Esophagus muscularis mucosa (tissue), 4 donors: ENCODE results near the gene SH3RF3. TPM values are rescaled to one million over a fixed set of nuclear protein-coding genes. Genes with fewer than 3 reads are reported as not detected.

Source experiments
- DNase-seq: peaks from one replicate; pipeline ENCODE4 v3.0.0-alpha.2; 2017; ENCODE audit errors: extremely low spot score
- H3K27ac ChIP-seq, 4 donors: fragments of 200-600 bp; sonication (generic); replicated peaks in 1 of 4; 1 replicate in 3 of 4; 2 replicates in 1 of 4; pipeline ENCODE4 v1.5.1; 2016 to 2019; ENCODE audit warnings: mild to moderate bottlenecking in 1 of 4
- H3K27me3 ChIP-seq, 4 donors: fragments of 200-600 bp; sonication (generic); one replicate each; pipeline versions ENCODE4 v1.5.1 to v1.6.0; 2016 to 2019
- H3K36me3 ChIP-seq, 4 donors: fragments of 200-600 bp; sonication (generic); one replicate each; pipeline ENCODE4 v1.5.1; 2016 to 2019
- H3K4me1 ChIP-seq, 4 donors: fragments of 200-600 bp; sonication (generic); one replicate each; pipeline ENCODE4 v1.5.1; 2016 to 2019
- H3K4me3 ChIP-seq, 4 donors: fragments of 200-600 bp; sonication (generic); 1 replicate in 2 of 4; 2 replicates in 2 of 4; pipeline ENCODE4 v1.5.1; 2016 to 2019; ENCODE audit warnings: mild to moderate bottlenecking in 4 of 4, moderate library complexity in 1 of 4
- H3K9me3 ChIP-seq, 4 donors: fragments of 200-600 bp; sonication (generic); 1 replicate in 3 of 4; 2 replicates in 1 of 4; pipeline ENCODE4 v1.5.1; 2016 to 2019
- CTCF ChIP-seq, 3 experiments: fragments of 200-600 bp in 2 of 3; fragments of 450-650 bp in 1 of 3; sonication (generic) in 2 of 3; IDR thresholded peaks; one replicate each; pipeline ENCODE4 v1.5.1; 2017 to 2019; ENCODE audit warnings: antibody characterized with exemption in 3 of 3, mild to moderate bottlenecking in 2 of 3, moderate library complexity in 1 of 3
- EP300 ChIP-seq: sonication (generic); formaldehyde crosslinking; IDR thresholded peaks from one replicate; pipeline ENCODE4 v1.6.1; 2017; ENCODE audit warnings: antibody characterized with exemption
- POLR2A ChIP-seq: fragments of 450-650 bp; IDR thresholded peaks from one replicate; pipeline ENCODE4 v1.6.1; 2017; ENCODE audit warnings: antibody characterized with exemption, moderate library complexity, mild to moderate bottlenecking, low read depth
- POLR2AphosphoS5 ChIP-seq, 2 donors: sonication (generic); formaldehyde crosslinking; IDR thresholded peaks; one replicate each; pipeline ENCODE4 v1.6.1; 2017; ENCODE audit warnings: antibody characterized with exemption in 2 of 2
- WGBS: methylation state at CpG from one replicate; pipeline ENCODE4 v1.1.5; 2018; 5-methylcytosine and 5-hydroxymethylcytosine counted together
- intact Hi-C: fragments of 100-400 bp; cut with DNase I; formaldehyde crosslinking; loops from one replicate; pipeline ENCODE4 v1.15.1; 2023
- total RNA-seq, 4 donors: library from RNA; depleted of rRNA; stranded (reverse); fragments of >200 nt; gene quantifications; one replicate each; pipeline versions ENCODE4 v1.1.0 to v1.2.1, GENCODE V29; 2016

The SH3RF3 gene
- total RNA-seq, 4 donors from 2014 or later: 6.3 to 17.5 (median 11.3) TPM

- no peak for TF ChIP-seq EP300
- TF ChIP-seq POLR2A: no peak
- no peak for TF ChIP-seq CTCF (IDR thresholded peaks at IDR 0.05)
- TF ChIP-seq POLR2AphosphoS5 (IDR thresholded peaks at IDR 0.05): no peak
- H3K27me3 ChIP-seq: no peaks in the 10 kb centered on the region
- intact Hi-C loops: no loop called here
- no peaks in the 10 kb centered on the region for H3K9me3 ChIP-seq
- H3K36me3 ChIP-seq: no peaks in the 10 kb centered on the region
- H3K27ac ChIP-seq: peak overlapping the region in 1 of 4 donors; percentile 14
- peaks cover 67 to 78% (median 70%) of the 10 kb centered on the region in 4 donors for H3K4me1 ChIP-seq
- 85% methylated on average over 13 of the region's 13 CpGs for WGBS
- H3K4me3 ChIP-seq: no peak overlapping the region
- no peak for DNase-seq
These were observed 191.4 kb downstream of the SH3RF3 start for GRCh38 chr2:109320195-109320922.

GRCh38 chr2:109321570-109321969 lies 192.6 kb downstream of the SH3RF3 start:
- intact Hi-C loops: no loop called here
- Histone ChIP-seq H3K9me3 (no peaks in the 10 kb centered on the region), H3K27ac (peak overlapping the region; percentile 67 to 86 (median 78)), H3K4me1 (peaks cover 76 to 84% (median 82%) of the 10 kb centered on the region in 4 donors), H3K27me3 (no peaks in the 10 kb centered on the region), H3K4me3 (no peak overlapping the region), H3K36me3 (no peaks in the 10 kb centered on the region)
- TF ChIP-seq EP300 (no peak), POLR2AphosphoS5 (IDR thresholded peaks at IDR 0.05) (no peak)
- DNase-seq: no peak
- WGBS: 85% methylated on average over 3 of the region's 3 CpGs

- no peaks in the 10 kb centered on the region for H3K9me3 ChIP-seq
- TF ChIP-seq POLR2A: no peak
- peak; percentile 78 to 90 for TF ChIP-seq POLR2AphosphoS5 (IDR thresholded peaks at IDR 0.05)
- no peak for TF ChIP-seq CTCF (IDR thresholded peaks at IDR 0.05)
- peak; percentile 46 for TF ChIP-seq EP300
- H3K27ac ChIP-seq: peak overlapping the region; percentile 67 to 86 (median 78)
- no peaks in the 10 kb centered on the region for H3K36me3 ChIP-seq
- peaks cover 78 to 86% (median 80%) of the 10 kb centered on the region in 4 donors for H3K4me1 ChIP-seq
- no peaks in the 10 kb centered on the region for H3K27me3 ChIP-seq
- DNase-seq: peak; percentile 95
- WGBS: 38% methylated on average over 6 of the region's 6 CpGs
- H3K4me3 ChIP-seq: no peak overlapping the region
- intact Hi-C loops: no loop called here
These were observed 193.1 kb downstream of the SH3RF3 start for GRCh38 chr2:109322111-109322510.

GRCh38 chr2:109322641-109323040 lies 193.6 kb downstream of the SH3RF3 start:
- TF ChIP-seq CTCF (IDR thresholded peaks at IDR 0.05) (no peak), POLR2A (no peak), EP300 (no peak), POLR2AphosphoS5 (IDR thresholded peaks at IDR 0.05) (no peak)
- no peak for DNase-seq
- Histone ChIP-seq H3K9me3 (no peaks in the 10 kb centered on the region), H3K27ac (peak overlapping the region; percentile 57 to 86 (median 72)), H3K36me3 (no peaks in the 10 kb centered on the region), H3K27me3 (no peaks in the 10 kb centered on the region), H3K4me3 (no peak overlapping the region), H3K4me1 (peaks cover 73 to 81% (median 75%) of the 10 kb centered on the region in 4 donors)
- 90% methylated on average over 1 of the region's 1 CpG for WGBS
- intact Hi-C loops: no loop called here

- Histone ChIP-seq H3K36me3 (no peaks in the 10 kb centered on the region), H3K27ac (peak overlapping the region; percentile 33 to 86 (median 53)), H3K4me3 (no peak overlapping the region), H3K9me3 (no peaks in the 10 kb centered on the region), H3K4me1 (peaks cover 51 to 59% (median 53%) of the 10 kb centered on the region in 4 donors), H3K27me3 (no peaks in the 10 kb centered on the region)
- WGBS: 48% methylated on average over 6 of the region's 6 CpGs
- no peak for DNase-seq
- TF ChIP-seq POLR2AphosphoS5 (IDR thresholded peaks at IDR 0.05) (peak; percentile 58 to 69), EP300 (no peak), CTCF (IDR thresholded peaks at IDR 0.05) (no peak), POLR2A (no peak)
- intact Hi-C loops: loop anchor here (5.0 kb wide), 1 partner anchor 193 kb away; no protein-coding TSS in a partner anchor
These were observed 195.9 kb downstream of the SH3RF3 start for GRCh38 chr2:109324861-109325260.
